ENCODE results near the gene SRSF10.

SRSF10 gene

GRCh38 chr1:23915466-23915865 is 64.7 kb downstream of the SRSF10 start:
- no peak overlapping the region for H3K4me3 ChIP-seq (ENCODE audit: low read depth, low read length)
- DNase-seq (ENCODE audit: low read depth) = no peak
- no peak for TF ChIP-seq CTCF (IDR thresholded peaks at IDR 0.05; ENCODE audit: low read depth, low read length, missing control alignments)

GRCh38 chr1:23914921-23915320 is 65.2 kb downstream of the SRSF10 start:
- DNase-seq (ENCODE audit: low read depth) = no peak
- no peak overlapping the region for H3K4me3 ChIP-seq (ENCODE audit: low read depth, low read length)
- no peak for TF ChIP-seq CTCF (IDR thresholded peaks at IDR 0.05; ENCODE audit: low read depth, low read length, missing control alignments)

Measured in GM12864 (cell line).